ENCODE data around the gene ADI1. TPM values are rescaled to one million over a fixed set of nuclear protein-coding genes. Genes with fewer than 3 reads are reported as not detected.

ADI1 gene
- total RNA-seq, 1 donor from 2014 or later = 60.2 TPM

DNA sequence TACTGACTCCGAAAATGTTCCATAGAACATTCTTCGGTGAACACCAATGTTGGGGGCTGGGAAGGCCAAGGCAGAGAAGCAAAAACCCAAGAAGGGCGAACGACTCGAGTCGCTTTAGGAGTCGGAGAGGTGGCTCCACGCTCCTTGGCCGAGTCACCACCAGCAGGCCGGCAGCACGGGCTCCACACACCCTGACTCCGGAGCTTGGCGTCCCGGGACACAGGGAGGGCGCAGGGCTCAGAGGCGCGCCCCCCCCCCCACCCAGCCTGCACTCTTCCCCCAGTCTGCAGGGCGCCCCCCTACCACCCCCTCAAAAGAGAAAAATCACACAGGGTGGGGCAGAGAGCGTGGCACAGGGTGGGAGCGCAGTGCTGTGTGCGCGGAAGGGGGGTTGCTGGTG, 7.5 kb upstream of the ADI1 start:
- peaks cover 36% of the 10 kb centered on the region for H3K4me1 ChIP-seq
- no peaks in the 10 kb centered on the region for H3K36me3 ChIP-seq
- TF ChIP-seq, protein P1, sequence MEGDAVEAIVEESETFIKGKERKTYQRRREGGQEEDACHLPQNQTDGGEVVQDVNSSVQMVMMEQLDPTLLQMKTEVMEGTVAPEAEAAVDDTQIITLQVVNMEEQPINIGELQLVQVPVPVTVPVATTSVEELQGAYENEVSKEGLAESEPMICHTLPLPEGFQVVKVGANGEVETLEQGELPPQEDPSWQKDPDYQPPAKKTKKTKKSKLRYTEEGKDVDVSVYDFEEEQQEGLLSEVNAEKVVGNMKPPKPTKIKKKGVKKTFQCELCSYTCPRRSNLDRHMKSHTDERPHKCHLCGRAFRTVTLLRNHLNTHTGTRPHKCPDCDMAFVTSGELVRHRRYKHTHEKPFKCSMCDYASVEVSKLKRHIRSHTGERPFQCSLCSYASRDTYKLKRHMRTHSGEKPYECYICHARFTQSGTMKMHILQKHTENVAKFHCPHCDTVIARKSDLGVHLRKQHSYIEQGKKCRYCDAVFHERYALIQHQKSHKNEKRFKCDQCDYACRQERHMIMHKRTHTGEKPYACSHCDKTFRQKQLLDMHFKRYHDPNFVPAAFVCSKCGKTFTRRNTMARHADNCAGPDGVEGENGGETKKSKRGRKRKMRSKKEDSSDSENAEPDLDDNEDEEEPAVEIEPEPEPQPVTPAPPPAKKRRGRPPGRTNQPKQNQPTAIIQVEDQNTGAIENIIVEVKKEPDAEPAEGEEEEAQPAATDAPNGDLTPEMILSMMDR (IDR thresholded peaks at IDR 0.05) = no peak
- intact Hi-C loops (cut with DNase I) = no loop called here
- no peak for ATAC-seq
- DNase-seq = no peak
- no peaks in the 10 kb centered on the region for H3K27me3 ChIP-seq (ENCODE audit: low read depth)
- H3K9me3 ChIP-seq = no peaks in the 10 kb centered on the region
- no peak overlapping the region for H3K4me3 ChIP-seq
- no peak overlapping the region for H3K27ac ChIP-seq

DNA sequence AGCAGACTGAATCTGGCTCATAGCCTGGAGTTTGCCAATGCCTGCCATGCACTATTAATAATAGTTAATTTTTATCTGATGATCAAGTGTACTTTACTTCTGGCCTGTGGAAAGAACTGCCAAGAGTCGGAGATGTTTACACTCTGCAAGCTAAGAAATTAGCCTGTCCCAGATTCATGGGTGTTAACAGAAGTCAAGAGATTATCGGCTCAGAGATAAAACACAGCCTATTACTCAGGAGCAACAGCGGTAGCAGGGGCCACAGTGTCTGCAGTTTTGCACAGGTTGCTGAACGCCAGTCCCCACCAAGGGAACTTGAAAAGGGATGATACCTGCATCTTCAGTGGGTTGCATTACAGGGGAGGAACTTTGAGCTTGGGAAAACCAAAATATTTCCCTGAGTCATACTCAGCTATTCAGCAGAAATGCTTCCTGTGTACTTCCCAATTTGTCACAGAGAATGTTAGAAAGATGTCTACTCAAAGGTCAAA, 4.3 kb upstream of the ADI1 start:
- H3K27ac ChIP-seq = peak overlapping the region; percentile 53
- no peaks in the 10 kb centered on the region for H3K9me3 ChIP-seq
- TF ChIP-seq, protein P1 (IDR thresholded peaks at IDR 0.05) = no peak
- H3K4me3 ChIP-seq = peak overlapping the region; percentile 9
- DNase-seq (no peak), ATAC-seq (no peak)
- intact Hi-C loops (cut with DNase I) = no loop called here
- H3K36me3 ChIP-seq = no peaks in the 10 kb centered on the region
- no peaks in the 10 kb centered on the region for H3K27me3 ChIP-seq (ENCODE audit: low read depth)
- H3K4me1 ChIP-seq = peaks cover 47% of the 10 kb centered on the region

DNA sequence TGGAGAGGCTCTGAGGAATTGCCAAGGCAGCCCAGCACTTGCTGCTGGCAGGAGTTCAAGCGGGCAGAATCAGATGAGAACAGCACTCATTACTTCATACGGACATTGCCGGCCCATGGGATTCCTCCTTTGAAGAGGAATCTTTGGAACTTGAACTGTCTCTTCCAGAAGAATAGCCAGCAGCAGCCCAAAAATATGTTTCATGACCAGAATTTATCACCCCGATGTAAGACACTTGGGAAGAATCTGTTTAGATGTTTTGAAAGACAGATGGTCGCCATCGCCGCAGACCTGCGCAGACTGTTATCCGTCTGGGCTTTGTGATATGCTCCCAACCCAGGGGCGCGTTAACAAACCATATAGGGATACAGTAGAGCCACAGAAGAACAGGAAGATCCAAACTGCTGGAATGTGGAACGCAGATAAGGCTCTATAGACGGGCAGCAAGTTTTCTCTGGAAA, 3.7 kb upstream of the ADI1 start:
- H3K27ac ChIP-seq = peak overlapping the region; percentile 53
- H3K4me1 ChIP-seq = peaks cover 52% of the 10 kb centered on the region
- no peak for ATAC-seq
- no peaks in the 10 kb centered on the region for H3K27me3 ChIP-seq (ENCODE audit: low read depth)
- peak overlapping the region; percentile 9 for H3K4me3 ChIP-seq
- H3K9me3 ChIP-seq = no peaks in the 10 kb centered on the region
- TF ChIP-seq, protein P1 (IDR thresholded peaks at IDR 0.05) = no peak
- intact Hi-C loops (cut with DNase I) = no loop called here
- DNase-seq = no peak
- H3K36me3 ChIP-seq = no peaks in the 10 kb centered on the region

DNA sequence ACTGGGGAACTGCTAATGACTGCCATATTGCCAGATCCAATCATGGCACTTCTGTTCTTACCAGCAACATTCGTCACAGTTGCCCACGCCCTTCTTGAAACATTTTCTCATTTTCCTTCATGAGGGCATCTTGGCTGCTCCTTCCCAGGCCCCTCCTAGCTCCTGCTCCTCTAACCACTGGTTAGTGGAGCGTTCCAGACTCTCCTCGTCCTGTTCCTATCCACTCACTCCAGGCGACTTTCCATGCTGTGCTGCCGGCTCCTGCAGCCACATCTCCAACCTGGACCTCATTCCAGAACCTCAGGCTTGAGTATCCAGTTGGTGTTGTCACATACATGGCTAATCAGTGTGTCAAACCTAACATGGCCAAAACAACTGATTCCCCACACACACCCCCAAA, 1.3 kb upstream of the ADI1 start:
- H3K36me3 ChIP-seq = peaks cover 11% of the 10 kb centered on the region
- TF ChIP-seq, protein P1 (IDR thresholded peaks at IDR 0.05) = no peak
- no peaks in the 10 kb centered on the region for H3K27me3 ChIP-seq (ENCODE audit: low read depth)
- ATAC-seq (no peak), DNase-seq (no peak)
- intact Hi-C loops (cut with DNase I) = no loop called here
- H3K4me1 ChIP-seq = peaks cover 59% of the 10 kb centered on the region
- H3K9me3 ChIP-seq = no peaks in the 10 kb centered on the region
- H3K4me3 ChIP-seq = peak overlapping the region; percentile 87
- H3K27ac ChIP-seq = no peak overlapping the region

DNA sequence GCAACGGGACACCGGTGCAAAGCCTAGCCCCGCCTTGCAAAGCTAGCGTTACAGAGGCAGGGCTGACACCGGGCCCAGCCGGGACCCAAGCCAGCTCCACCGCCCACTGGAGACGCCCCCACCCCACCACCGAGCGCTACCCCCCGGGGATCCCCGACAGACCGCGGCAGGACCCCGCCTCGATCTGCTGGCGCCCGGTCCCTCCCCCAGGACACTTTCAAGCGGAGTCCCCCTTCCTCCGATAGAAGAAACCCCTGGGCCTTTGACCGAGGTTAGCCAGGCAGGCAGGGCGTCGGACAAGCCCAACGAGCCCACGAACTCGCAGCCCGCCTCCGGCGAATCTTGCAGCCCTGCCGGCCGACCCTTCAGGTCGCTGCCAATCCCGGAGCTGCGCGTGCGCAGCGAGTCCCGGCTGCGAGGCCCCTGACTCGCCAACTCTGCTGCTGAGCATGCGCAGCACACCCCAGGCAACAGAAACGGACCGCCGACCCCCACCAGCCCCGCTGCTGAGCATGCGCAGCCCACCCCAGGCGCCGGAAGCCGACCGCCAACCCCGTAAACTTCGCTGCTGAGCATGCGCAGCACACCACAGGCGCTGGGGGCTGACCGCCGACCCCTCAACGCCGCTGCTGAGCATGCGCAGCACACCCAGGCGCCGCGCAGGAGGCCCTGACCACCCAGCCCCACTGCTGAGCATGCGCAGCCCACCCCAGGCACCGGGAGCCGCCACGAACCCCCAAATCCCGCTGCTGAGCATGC, 656 bp downstream of the ADI1 start:
- H3K27me3 ChIP-seq (ENCODE audit: low read depth) = no peaks in the 10 kb centered on the region
- intact Hi-C loops (cut with DNase I) = no loop called here
- ATAC-seq (peak; percentile 97), DNase-seq (peak; percentile 98)
- peaks cover 41% of the 10 kb centered on the region for H3K4me1 ChIP-seq
- peaks cover 15% of the 10 kb centered on the region for H3K36me3 ChIP-seq
- peak overlapping the region; percentile 100 for H3K27ac ChIP-seq
- H3K4me3 ChIP-seq = peak overlapping the region; percentile 87
- TF ChIP-seq, protein P1 (IDR thresholded peaks at IDR 0.05) = no peak
- H3K9me3 ChIP-seq = no peaks in the 10 kb centered on the region
